ENCODE measurements around the gene LMTK3.
"Not testable (repeated sequence)": the region's sequence is repeated elsewhere in the genome, so short reads cannot be mapped to it uniquely, and the experiment has no call there.

Gene LMTK3

DNA sequence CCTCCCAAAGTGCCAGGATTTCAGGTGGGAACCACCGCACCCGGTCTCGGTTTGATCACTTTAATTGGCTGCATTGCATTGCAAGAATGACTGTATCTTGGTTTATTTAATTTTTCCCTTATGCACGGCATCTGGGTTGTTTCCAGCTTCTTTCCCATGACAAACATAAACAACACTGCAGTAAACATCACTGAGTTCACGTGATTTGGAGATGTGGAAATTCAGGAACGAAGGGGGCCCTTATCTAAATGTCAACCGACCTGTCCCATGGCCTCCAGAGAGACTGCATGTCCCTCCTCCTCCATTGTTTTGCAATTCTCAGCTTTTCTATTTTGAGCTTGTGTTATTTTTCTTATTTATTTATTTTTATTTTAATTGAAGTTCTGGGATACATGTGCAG, 25.9 kb upstream of the LMTK3 start:
- no peak for DNase-seq

DNA sequence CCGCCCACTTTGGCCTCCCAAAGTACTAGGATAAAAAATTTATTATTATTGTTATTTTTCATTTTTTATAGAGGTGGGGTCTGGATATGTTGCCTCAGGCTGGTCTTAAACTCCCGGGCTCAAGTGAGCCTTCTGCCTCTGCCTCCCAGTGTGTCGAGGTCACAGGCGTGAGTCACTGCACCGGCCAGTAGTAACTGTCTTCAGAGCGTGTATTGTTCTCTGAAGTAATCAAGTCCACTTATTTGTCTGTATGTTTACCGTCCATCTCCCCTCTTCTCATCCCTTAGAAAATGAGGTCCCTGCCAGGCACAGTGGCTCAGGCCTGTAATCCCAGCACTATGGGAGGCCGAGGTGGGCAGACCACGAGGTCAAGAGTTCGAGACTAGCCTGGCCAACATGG, 22.1 kb upstream of the LMTK3 start:
- DNase-seq, result no peak

DNA sequence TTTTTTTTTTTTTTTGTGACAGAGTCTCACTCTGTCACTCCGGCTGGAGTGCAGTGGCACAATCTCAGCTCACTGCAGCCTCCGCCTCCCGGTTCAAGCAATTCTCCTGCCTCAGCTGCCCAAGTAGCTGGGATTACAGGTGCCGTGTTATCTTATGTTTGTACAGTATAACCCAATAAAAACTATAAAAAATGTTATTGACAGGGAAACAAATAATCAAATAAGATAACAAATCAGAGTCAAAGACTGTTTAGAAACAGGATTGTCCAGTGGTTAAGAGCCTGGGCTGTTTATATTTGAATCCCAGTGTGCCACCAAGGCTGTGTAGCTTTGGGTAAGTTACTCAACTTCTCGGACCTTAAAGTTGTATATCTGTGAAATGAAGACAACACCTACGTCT, 19.1 kb upstream of the LMTK3 start:
- no peak for DNase-seq

DNA sequence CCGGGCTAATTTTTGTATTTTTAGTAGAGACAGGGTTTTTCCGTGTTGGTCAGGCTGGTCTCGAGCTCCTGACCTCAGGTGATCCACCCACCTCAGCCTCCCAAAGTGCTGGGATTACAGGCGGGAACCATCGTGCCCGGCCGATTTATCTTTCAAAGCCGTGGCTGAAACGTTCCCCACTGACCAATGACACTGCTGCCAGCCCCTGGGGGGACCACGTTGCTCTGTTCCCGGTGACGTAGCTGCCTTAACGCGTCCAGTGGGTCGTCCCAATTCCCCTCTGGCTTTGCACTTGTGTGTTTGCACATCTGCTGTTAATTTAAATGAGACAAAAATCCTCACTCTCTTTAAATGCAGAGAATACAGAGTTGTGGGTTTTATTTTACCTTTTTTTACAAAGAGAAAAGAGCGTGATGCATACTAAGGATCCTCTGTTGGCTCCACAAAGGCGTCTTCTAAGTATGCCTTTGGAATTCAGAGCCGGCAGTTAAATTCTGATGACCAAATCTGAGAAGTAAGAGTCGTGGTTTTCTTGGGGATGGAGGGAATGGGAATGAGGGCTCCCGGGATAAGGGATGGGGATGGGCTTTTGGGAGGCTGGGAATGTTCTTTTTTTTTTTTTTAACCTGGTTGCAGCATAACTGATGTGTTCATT, 18.6 kb upstream of the LMTK3 start:
- no peak for DNase-seq

DNA sequence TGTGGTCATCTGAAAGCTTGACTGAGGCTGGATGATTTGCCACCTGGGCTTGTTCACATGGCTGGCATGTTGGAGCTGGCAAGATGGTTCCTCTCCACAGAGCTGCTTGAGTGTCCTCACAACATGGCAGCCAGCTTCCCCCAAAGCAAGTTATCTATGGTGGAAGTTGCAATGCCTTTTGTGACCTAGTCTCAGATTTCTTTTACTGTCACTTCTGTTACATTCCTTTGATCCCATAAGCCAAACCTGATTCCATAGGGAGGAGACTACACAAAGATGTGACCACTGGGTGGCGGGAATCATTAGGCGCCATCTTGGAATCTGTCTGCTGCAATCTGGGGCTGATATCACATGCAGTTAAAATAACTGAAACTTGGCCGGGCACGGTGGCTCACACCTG, 17.5 kb upstream of the LMTK3 start:
- DNase-seq, result no peak

DNA sequence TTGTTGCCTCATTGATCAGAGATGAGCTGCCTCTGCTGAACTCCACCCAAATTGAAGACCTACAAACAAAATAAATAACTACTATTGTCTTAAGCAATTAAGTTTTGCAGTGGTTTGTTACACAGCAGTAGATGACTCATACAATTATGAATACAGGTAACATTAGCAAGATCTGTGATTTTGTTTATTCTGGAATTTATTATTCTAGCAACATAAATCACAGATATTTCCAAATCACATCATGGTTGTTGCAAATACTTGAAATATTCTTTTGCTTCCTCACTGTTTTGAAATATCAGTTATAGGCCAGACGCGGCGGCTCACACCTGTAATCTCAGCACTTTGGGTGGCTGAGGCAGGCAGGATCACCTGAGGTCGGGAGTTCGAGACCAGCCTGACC, 13.1 kb upstream of the LMTK3 start:
- no peak for DNase-seq

DNA sequence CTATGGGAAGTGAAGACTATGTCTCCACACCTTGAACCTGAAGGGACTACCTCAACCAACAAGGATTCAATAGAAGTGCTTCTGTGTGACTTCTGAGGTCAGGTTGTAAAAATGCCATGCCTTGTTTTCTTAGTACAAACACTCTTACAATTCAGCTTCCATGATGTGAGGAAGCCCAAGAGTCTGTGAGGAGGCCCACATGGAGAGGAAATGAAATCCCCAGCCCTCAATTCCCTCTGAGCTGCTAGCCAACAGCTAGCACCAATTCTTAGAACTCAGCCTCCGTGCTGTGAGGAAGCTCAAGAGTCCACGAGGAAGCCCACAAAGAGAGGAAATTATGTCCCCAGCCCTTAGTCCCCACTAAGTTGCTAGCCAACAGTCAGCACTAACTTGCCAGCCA, 12.6 kb upstream of the LMTK3 start:
- no peak for DNase-seq

DNA sequence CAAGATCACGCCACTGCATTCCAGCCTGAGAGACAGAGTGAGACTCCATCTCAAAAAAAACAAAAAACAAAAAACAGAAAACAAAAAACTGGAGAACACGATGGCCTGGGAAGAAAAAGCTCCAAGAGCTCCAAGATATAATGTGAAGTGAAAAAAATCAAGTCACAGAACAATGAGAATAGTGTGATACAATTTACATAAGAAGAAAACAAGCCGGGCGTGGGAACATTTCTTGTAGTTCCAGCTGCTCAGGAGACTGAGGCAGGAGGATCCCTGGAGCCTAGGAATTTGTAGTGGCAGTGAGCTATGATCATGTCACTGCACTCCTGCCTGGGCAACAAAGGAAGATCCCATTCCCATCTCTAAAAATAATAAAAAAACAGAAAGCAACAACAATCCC, 8.5 kb upstream of the LMTK3 start:
- DNase-seq, result no peak

DNA sequence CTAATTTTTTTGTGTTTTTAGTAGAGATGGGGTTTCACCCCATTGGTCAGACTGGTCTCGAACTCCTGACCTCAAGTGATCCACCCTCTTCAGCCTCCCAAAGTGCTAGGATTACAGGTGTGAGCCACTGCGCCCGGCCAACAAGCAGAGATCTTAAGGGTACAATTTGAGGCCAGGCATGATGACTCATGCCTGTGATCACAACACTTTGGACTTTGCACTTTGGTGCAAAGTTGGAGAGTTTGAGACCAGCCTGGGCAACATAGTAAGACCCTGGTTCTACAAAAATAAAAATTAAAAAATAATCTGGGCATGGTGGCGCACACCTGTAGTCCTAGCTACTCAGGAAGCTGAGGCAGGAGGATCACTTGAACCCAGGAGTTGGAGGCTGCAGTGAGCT, 7.8 kb upstream of the LMTK3 start:
- DNase-seq, result not testable (repeated sequence)

DNA sequence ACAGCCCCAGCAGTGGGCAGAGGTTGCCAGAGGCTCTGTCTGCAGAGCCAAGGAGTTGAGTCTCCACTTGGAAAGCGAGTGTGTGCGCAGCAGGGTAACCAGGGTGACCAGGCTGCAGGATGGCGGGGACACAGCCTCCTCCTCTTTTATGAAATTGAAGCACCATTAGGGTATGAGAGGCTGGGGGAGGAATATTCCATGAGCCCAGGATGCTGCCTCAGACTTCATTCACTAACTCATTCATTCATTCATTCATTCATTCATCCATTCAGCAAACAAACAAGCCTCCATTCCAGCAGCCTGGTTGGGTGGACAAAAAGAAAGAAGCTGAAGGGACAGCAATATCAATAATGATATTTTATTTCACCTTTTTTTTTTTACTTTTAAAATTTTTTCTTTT, 6.6 kb upstream of the LMTK3 start:
- DNase-seq, result no peak

DNA sequence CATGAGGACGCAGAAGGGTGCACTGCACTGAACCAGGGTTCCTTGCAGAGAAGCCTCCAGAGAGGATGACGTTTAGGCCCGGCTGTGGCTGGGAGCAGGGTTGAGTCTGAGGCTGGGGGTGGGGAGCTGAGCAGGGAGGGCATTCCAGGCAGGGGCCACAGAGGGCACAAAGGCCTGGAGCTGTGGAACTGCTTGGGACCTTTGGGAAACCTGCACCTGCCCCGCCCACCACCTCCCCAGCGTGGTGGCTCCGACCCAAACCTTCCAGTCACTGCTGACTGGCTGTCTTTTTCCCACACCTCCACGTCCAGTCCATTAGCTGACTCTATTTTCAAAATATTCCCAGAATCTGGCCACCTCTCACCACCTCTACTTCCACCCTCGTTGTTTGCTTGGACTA, 4.9 kb upstream of the LMTK3 start:
- no peak for DNase-seq

DNA sequence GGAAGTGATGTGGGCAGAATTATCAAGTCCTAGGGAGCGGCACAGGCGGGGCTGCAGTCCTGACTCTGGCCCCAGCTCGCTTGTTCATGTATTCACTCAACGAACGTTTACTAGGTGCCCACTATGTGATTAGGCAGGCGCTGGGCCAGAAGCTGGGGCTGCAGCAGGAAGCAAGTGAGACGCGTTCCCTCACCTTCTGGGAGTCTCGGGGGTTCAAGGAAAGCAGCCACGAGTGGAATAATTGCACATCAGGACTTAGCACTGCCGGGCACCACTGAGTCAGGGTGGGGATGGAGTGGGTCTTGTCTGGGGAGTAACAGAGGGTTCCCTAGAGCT, 2.5 kb upstream of the LMTK3 start:
- DNase-seq, result no peak

DNA sequence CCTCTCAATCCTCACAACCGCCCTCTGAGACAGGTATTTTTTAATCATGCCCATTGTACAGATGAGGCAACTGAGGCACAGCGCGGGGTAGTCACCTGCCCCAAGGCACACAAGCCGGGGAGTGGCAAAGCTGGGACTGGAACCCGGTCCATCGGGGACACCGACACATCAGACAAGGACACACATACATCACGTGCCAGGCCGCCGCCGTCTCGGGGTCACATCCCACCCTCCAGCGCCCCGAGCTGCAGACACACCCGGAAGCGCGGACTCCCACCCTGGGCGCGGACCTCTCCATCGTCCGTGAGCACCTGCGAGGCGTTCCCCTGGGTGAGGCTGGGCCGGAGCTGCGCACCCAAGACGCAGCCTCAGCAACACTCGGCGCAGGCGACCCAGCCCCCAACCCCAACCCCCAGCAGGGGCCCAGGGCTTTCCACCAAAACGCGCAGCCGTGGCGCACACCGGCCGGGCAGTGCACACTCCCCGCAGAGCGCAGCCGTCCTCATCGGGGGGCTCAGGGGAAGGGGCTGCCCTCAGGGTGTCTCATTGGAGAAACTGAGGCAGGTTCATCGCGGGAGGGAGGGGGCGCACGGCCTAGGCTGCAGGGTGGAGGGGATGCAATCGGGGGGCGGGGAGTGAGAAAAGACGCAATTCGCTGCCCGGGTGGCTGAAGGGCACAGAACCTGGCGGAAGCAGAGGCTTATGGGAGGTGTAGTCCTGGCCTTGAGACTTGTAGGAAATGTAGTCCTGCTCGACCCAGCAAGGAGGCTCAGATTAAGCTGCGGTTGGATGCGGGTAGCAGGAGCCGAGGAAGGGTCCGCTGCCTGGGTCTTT, 1.9 kb upstream of the LMTK3 start:
- DNase-seq, result peak; percentile 74

DNA sequence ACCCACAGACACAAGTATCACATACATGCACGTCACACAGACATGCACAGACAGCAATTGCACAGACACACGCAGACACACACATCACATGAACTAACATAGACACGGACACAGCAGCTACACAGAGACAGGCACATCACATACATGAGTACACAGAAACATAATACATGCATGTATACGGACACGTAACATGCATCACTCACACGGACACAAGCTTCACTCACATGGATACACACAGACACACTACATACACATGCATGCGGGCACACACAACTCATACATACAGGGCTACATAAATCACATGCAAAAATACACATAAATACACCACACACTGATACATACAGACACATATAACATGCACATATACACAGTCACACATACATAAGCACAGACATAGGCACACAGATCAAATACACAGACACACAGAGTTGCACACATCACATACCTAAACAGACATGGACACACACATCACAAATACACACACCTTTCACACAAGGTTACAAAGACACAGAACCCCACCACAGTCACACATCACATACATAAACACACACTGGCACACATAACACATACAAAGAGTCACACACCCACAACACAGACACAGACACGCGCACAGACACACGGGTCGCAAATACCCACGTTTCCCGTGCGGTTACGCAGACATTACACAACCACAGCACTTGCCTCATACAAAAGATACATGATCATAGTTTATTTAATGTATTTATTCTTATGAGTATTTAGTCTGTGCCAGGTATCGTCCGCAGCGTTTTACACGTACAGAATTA, 1.1 kb upstream of the LMTK3 start:
- no peak for DNase-seq

DNA sequence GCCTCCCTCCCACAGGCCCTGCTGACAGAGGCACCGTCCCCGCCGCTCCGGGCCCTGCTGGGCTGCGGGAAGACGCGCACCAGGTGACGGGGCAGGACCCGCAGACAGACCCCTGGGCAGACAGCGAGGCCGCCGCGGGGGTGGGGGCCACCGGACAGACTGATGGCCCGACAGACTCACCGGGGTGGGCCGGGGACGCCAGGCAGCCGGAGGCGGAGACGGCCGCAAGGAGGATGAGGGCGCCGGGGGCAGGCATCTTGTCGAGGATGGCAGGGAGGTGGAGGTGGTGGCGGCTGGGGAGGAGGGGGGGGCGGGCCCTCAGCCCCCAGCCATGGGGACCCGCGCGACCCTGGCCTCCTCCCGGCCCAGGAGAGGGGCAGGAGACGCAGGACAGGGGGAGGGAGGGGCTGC, 309 bp downstream of the LMTK3 start:
- no peak for DNase-seq

DNA sequence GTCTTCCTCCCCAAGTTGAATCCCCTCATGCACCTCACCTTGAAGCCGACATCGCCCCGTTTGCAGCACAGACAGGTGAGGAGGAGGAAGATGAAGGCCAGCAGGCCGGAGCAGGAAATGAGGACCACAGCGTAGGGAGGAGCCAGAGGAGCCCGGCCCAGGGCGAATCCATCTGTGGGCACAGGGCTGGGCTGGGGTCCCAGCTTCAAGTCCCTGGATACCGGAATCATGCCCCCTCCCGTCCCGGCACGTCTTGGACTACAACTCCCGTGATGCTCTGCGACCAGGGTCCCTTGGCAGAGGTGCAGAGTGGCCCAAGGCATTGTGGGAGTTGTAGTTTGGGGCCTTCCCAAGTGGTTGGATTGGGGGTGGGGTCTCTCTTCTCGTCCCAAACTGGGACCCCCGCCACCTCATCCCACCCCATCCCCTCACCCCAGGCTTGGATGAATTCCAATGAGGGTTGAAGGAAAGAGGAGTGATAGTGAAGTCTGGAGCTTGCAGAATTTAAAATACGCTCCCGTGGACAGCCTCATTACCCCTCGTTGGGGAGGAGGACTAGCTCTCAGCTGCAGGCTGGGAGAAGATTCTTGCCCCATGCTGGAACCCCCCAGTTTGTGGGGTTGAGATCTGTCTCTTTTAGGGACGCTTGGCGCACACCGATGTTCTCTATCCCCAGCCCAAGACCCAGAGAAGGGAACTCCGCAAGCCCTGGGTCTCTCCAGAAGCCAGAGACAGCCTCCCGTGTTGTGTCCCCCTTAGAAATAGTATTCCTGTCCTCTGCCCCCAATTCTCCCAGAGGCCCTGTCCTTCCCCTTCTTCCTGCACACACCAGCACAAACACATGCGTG, 990 bp downstream of the LMTK3 start:
- peak; percentile 78 for DNase-seq

DNA sequence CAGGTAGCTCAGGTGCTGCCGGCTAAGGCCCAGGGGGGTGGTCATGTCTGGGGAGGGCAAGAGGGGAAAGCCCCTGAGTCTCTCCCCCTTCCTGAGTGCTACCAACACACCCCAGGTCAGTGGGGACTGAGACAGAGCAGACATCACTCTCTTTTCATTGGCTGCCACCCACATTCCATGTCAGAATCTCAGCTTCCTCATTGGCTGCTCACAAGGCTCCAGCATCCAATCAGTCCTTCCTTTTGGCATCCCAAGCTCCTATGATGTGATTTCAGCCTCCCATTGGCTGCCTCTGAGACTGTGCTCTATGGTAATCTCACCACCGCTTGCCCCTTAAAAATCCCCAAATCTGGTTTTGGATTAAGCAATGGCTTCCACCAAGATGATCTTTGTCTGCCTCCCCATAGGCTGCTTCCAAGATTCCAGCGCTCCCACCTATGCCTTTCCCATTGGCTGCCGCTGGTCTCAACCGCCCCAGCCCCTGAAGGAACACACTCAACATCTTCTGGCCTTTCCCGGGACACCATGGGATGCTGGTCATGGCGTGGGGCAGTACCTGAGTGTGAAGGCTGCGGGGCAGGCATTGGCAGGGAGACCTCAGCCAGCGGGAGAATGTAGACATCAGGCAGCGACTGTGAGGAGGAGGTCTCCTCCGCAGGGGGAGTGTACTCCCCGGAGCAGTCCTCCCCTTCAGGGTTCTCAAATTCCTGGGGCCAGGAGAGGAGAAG, 2.0 kb downstream of the LMTK3 start:
- no peak for DNase-seq

DNA sequence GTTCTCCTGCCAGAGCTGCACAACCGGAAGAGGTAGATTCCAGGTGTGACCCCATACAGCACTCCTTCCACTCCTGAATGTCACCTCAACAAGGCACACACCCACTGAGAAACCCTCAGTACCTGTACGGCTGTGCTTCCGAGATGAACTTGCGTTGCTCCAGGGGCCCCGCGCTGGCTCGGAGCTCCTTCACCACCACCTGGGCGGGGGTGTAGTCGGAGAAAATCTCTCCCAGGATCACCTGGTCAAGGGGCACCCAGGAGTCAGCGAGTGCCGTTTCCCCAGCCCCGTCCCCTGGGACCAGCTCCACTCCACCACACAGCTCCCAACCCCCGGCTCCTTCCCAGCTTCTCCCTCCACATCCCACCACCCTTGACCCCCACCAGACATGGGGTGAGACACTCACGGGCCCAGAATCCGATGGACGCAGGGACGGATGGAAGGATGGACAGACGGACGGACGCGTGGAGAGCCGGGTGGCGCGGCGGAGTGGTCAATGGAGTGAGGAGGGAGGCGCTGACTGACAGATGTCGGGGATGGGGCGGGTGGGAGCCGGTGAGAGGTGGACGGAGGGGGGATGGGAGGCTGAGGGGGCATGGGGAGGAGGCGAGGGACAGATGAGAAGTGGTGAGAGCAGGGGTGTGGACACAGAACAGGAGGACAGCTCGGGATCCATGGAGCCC, 2.8 kb downstream of the LMTK3 start:
- DNase-seq, result no peak

DNA sequence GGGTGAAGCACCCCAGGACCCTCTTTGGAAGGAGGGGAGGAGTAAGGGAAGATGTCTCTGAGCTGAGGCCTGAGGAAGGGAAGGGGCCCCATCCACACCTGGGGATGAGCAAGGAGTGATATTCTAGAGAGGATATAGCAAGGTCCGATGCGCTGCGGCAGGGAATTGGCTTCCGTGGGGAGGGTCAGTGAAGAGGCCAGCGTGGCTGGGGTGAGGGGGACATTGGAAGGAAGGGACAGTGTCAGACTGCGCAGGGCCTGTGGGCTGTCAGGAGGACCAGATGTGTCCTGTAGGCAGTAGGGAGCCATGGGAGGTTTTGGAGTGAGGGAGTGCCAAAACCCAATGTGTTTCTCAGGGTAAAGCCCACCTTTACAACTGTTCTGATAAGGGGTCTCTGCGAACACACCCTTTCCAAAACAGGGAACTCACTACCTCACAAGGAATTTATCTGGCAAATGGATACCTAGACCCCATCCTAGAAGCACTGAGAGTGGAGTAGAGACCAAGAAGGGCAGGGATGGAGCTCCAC, 3.7 kb downstream of the LMTK3 start:
- no peak for DNase-seq

DNA sequence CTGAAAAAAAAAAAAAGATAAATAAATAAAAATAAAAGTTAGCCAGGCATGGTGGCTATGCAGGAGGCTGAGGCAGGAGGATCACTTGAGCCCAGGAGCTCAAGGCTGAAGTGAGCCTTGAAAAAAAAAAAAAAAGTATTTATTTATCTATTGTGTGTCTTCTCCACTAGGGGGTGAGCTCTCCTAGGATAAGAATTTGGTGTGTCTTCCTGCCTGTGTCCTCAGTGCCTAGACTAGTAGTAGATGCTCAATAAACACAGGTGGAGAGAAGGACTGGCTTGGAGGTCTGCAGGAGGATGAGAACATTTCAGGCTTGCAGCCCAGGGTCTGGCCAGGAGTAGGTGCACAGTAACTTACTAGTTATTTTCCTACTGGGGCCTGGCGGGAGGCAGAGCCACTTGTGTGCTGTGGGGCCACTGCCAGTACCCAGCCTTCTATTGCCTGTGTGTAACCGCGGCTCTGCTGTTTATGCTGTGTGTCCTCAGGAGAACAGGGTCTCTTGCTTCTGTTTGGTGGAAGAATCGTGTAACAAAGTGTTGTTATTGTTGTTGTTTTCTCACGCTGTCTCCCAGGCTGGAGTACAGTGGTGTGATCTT, 5.4 kb downstream of the LMTK3 start:
- DNase-seq, result no peak
